HEK293 (cell line): ENCODE measurements around the gene PRDM15.

Experiments used
- CTCF ChIA-PET: fragments of 350-600 bp; formaldehyde crosslinking; extraction: SDS; loops from one replicate; lab custom pipeline; 2021; ENCODE audit warnings: antibody characterized with exemption; lab: Yijun Ruan, JAX
- POLR2A ChIA-PET: fragments of 300-600 bp; formaldehyde crosslinking; extraction: SDS; loops from one replicate; lab custom pipeline; 2020; ENCODE audit warnings: antibody characterized with exemption, inconsistent platforms; lab: Yijun Ruan, JAX
- H3K27ac ChIP-seq: fragments of 200-500 bp; sonication (Bioruptor generic); 2 replicates; pipeline ENCODE4 v1.5.1; 2014; ENCODE audit warnings: low read depth, low read length, control low read depth, inconsistent platforms; ENCODE audit errors: extremely low read depth
- H3K36me3 ChIP-seq, 2 experiments: fragments of 200-500 bp in 1 of 2; sonication (Bioruptor generic) in 1 of 2; 1 replicate in 1 of 2; 2 replicates in 1 of 2; pipeline ENCODE4 v1.5.1; 2014 to 2017; ENCODE audit warnings: inconsistent platforms in 2 of 2, low read length in 2 of 2; ENCODE audit not compliant: control insufficient read depth in 2 of 2, insufficient read depth in 1 of 2
- H3K4me1 ChIP-seq: fragments of 200-500 bp; sonication (Bioruptor generic); 2 replicates; pipeline ENCODE4 v1.5.1; 2014; ENCODE audit warnings: mild to moderate bottlenecking, low read length, inconsistent platforms; ENCODE audit not compliant: control insufficient read depth, insufficient read depth
- H3K4me3 ChIP-seq: 2 replicates; pipeline ENCODE4 v1.5.1; 2011; ENCODE audit warnings: low read depth, mild to moderate bottlenecking, control low read depth, low read length, moderate library complexity
- H3K9me3 ChIP-seq: fragments of 200-500 bp; sonication (Bioruptor generic); 2 replicates; pipeline ENCODE4 v1.5.1; 2014; ENCODE audit warnings: low read depth, low read length, inconsistent platforms; ENCODE audit not compliant: control insufficient read depth, insufficient read depth
- EGR2 ChIP-seq: fragments of 450-650 bp; formaldehyde crosslinking; IDR thresholded peaks from 2 replicates; pipeline ENCODE4 v1.5.1; 2016; ENCODE audit warnings: low read depth, missing biosample characterization, missing genetic modification characterization
- FEZF1 ChIP-seq: fragments of 450-650 bp; formaldehyde crosslinking; IDR thresholded peaks from 2 replicates; pipeline ENCODE4 v1.5.1; 2016; ENCODE audit warnings: missing biosample characterization, missing genetic modification characterization
- KLF1 ChIP-seq: fragments of 450-650 bp; formaldehyde crosslinking; IDR thresholded peaks from 2 replicates; pipeline ENCODE4 v1.5.1; 2016; ENCODE audit warnings: missing biosample characterization, missing genetic modification characterization
- REPIN1 ChIP-seq: fragments of 450-650 bp; formaldehyde crosslinking; IDR thresholded peaks from 2 replicates; pipeline ENCODE4 v1.5.1; 2017; ENCODE audit warnings: missing biosample characterization, missing genetic modification characterization, low read depth
- ZBTB48 ChIP-seq: fragments of 450-650 bp; formaldehyde crosslinking; IDR thresholded peaks from 2 replicates; pipeline ENCODE4 v1.5.1; 2016; ENCODE audit warnings: missing biosample characterization, missing genetic modification characterization
- ZFHX2 ChIP-seq: fragments of 450-650 bp; formaldehyde crosslinking; conservative IDR thresholded peaks from 2 replicates; pipeline ENCODE4 v1.5.1; 2016; ENCODE audit warnings: missing biosample characterization, missing genetic modification characterization
- ZFP69B ChIP-seq: fragments of 450-650 bp; formaldehyde crosslinking; IDR thresholded peaks from 2 replicates; pipeline ENCODE4 v1.5.1; 2016; ENCODE audit warnings: missing biosample characterization, missing genetic modification characterization
- ZNF121 ChIP-seq: fragments of 450-650 bp; formaldehyde crosslinking; IDR thresholded peaks from 2 replicates; pipeline ENCODE4 v1.5.1; 2016; ENCODE audit warnings: missing biosample characterization, missing genetic modification characterization
- ZNF274 ChIP-seq, 2 experiments: fragments of 200-500 bp in 1 of 2; fragments of 450-650 bp in 1 of 2; sonication (Bioruptor generic) in 1 of 2; formaldehyde crosslinking in 1 of 2; IDR thresholded peaks; 2 replicates each; pipeline versions ENCODE4 v1.5.1 to v1.6.1; 2014 to 2016; ENCODE audit warnings: borderline replicate concordance in 1 of 2, inconsistent platforms in 1 of 2, low read length in 1 of 2, missing biosample characterization in 1 of 2, missing genetic modification characterization in 1 of 2
- ZNF341 ChIP-seq: fragments of 450-650 bp; formaldehyde crosslinking; IDR thresholded peaks from 2 replicates; pipeline ENCODE4; 2016; ENCODE audit warnings: low read depth, missing biosample characterization, missing genetic modification characterization
- ZNF426 ChIP-seq: fragments of 450-650 bp; formaldehyde crosslinking; IDR thresholded peaks from 2 replicates; pipeline ENCODE4 v1.5.1; 2017; ENCODE audit warnings: missing biosample characterization, missing genetic modification characterization, mild to moderate bottlenecking, inconsistent platforms, moderate library complexity
- ZNF473 ChIP-seq: fragments of 450-650 bp; formaldehyde crosslinking; IDR thresholded peaks from 2 replicates; pipeline ENCODE4 v1.5.1; 2017; ENCODE audit warnings: missing biosample characterization, missing genetic modification characterization
- ZSCAN23 ChIP-seq: fragments of 450-650 bp; formaldehyde crosslinking; IDR thresholded peaks from 2 replicates; pipeline ENCODE4 v1.5.1; 2016; ENCODE audit warnings: missing biosample characterization, missing genetic modification characterization
- TF ChIP-seq, protein P1 (sequence below): fragments of 450-650 bp; formaldehyde crosslinking; IDR thresholded peaks from 2 replicates; pipeline ENCODE4 v1.5.1; 2016; ENCODE audit warnings: missing biosample characterization, missing genetic modification characterization, borderline replicate concordance
- TF ChIP-seq, protein P2 (sequence below): fragments of 450-650 bp; formaldehyde crosslinking; IDR thresholded peaks from 2 replicates; pipeline ENCODE4 v1.5.1; 2016; ENCODE audit warnings: missing biosample characterization, missing genetic modification characterization
- TF ChIP-seq, protein P3 (sequence below): fragments of 450-650 bp; formaldehyde crosslinking; IDR thresholded peaks from 2 replicates; pipeline ENCODE4 v1.5.1; 2016; ENCODE audit warnings: missing biosample characterization, missing genetic modification characterization, borderline replicate concordance
- TF ChIP-seq, protein P4 (sequence below): fragments of 450-650 bp; formaldehyde crosslinking; IDR thresholded peaks from 2 replicates; pipeline ENCODE4 v1.5.1; 2016; ENCODE audit warnings: missing biosample characterization, missing genetic modification characterization
- TF ChIP-seq, protein P5 (sequence below): fragments of 450-650 bp; formaldehyde crosslinking; IDR thresholded peaks from 2 replicates; pipeline ENCODE4 v1.5.1; 2016; ENCODE audit warnings: missing biosample characterization, missing genetic modification characterization, low read depth

Gene PRDM15

DNA sequence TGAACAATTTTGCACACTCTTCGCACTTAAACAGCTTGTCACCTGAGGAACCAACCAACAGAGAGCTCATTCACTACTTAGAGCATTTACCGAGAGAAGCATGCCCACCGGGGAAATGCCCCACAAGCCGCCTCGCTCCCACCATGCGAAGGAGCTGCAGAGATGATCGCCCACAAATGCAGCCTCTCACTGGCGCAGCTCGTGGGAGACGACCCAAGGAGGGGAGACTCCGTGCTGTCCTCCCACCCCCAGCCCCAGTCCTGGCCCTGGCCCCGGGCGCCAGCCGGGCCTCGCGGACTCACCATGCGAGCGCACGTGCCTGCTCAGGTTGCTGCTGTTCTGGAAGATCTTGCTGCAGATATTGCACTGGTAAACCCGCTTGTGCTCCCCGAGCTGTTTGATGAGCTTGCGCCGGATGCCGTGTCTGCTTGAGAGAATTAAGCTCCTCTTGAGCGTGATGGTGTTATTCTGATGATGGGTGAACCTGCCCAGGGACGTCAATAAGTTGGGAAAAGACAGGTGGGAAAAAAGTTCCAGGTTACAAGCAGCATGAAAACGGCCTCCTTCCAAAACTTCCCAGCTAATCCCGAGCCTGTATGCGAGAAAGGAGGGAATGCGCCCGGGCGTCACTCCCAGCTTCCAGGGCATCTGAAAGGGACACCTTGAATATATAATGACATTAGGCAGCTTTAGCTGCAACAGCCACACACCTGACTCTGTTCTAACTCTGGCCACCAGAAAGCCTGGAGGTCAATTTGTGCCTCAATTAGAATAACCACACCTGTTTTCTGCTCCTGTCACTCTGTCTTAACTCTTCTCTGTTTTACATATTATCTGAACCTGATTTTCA lies 42.8 kb downstream of the PRDM15 start (continued):
- TF ChIP-seq, protein P1, sequence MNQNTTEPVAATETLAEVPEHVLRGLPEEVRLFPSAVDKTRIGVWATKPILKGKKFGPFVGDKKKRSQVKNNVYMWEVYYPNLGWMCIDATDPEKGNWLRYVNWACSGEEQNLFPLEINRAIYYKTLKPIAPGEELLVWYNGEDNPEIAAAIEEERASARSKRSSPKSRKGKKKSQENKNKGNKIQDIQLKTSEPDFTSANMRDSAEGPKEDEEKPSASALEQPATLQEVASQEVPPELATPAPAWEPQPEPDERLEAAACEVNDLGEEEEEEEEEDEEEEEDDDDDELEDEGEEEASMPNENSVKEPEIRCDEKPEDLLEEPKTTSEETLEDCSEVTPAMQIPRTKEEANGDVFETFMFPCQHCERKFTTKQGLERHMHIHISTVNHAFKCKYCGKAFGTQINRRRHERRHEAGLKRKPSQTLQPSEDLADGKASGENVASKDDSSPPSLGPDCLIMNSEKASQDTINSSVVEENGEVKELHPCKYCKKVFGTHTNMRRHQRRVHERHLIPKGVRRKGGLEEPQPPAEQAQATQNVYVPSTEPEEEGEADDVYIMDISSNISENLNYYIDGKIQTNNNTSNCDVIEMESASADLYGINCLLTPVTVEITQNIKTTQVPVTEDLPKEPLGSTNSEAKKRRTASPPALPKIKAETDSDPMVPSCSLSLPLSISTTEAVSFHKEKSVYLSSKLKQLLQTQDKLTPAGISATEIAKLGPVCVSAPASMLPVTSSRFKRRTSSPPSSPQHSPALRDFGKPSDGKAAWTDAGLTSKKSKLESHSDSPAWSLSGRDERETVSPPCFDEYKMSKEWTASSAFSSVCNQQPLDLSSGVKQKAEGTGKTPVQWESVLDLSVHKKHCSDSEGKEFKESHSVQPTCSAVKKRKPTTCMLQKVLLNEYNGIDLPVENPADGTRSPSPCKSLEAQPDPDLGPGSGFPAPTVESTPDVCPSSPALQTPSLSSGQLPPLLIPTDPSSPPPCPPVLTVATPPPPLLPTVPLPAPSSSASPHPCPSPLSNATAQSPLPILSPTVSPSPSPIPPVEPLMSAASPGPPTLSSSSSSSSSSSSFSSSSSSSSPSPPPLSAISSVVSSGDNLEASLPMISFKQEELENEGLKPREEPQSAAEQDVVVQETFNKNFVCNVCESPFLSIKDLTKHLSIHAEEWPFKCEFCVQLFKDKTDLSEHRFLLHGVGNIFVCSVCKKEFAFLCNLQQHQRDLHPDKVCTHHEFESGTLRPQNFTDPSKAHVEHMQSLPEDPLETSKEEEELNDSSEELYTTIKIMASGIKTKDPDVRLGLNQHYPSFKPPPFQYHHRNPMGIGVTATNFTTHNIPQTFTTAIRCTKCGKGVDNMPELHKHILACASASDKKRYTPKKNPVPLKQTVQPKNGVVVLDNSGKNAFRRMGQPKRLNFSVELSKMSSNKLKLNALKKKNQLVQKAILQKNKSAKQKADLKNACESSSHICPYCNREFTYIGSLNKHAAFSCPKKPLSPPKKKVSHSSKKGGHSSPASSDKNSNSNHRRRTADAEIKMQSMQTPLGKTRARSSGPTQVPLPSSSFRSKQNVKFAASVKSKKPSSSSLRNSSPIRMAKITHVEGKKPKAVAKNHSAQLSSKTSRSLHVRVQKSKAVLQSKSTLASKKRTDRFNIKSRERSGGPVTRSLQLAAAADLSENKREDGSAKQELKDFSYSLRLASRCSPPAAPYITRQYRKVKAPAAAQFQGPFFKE (tag by site-specific recombination) = no peak
- no peak for TF ChIP-seq ZNF473 (tag by site-specific recombination)
- no peak for TF ChIP-seq ZFP69B (tag by site-specific recombination)
- TF ChIP-seq FEZF1 = no peak
- no peak for TF ChIP-seq ZNF121
- no peak for TF ChIP-seq ZSCAN23 (tag by site-specific recombination)
- TF ChIP-seq, all 188 proteins: peak for 0

DNA sequence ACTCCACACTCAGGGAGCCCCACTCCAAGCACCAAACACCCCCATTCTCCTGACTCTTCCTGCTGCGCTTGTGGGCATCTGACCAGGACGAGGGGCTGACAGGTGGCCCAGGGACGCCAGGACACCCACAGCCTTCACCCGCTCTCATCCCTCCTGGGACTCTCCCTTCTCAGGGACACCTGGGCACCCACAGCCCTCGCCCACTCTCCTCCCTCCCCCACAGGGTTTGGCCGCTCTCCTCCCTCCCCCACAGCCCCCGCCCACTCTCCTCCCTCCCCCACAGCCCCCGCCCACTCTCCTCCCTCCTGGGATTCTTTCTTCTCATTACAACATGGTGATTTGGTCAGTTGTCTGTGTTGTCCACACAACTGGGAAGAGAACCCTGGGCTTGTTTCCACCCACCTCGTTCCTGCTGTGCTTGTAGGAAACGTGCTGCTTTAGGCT lies 43.4 kb downstream of the PRDM15 start:
- POLR2A ChIA-PET = no interaction called here
- Histone ChIP-seq H3K9me3 (no peaks in the 10 kb centered on the region), H3K36me3 (peaks cover 0 to 29% of the 10 kb centered on the region in 2 experiments; a peak in 1 of 3 replicates), H3K27ac (no peak overlapping the region), H3K4me1 (no peaks in the 10 kb centered on the region), H3K4me3 (no peak overlapping the region)
- no peak for TF ChIP-seq ZNF426 (tag by site-specific recombination)
- TF ChIP-seq, protein P2, sequence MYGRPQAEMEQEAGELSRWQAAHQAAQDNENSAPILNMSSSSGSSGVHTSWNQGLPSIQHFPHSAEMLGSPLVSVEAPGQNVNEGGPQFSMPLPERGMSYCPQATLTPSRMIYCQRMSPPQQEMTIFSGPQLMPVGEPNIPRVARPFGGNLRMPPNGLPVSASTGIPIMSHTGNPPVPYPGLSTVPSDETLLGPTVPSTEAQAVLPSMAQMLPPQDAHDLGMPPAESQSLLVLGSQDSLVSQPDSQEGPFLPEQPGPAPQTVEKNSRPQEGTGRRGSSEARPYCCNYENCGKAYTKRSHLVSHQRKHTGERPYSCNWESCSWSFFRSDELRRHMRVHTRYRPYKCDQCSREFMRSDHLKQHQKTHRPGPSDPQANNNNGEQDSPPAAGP (tag by site-specific recombination) = 0 out of 2 replicates have a peak, but pooled peaks have one; percentile 35
- TF ChIP-seq KLF1 = peak; percentile 91
- TF ChIP-seq EGR2 (tag by site-specific recombination) = peak; percentile 86
- TF ChIP-seq ZNF341 (tag by site-specific recombination) = no peak
- peak; percentile 84 for TF ChIP-seq ZFHX2 (tag by site-specific recombination)
- CTCF ChIA-PET = interaction anchor here (1.3 kb wide), 1 partner anchor 19 kb away, joined by 5 read pairs; no protein-coding TSS in a partner anchor

DNA sequence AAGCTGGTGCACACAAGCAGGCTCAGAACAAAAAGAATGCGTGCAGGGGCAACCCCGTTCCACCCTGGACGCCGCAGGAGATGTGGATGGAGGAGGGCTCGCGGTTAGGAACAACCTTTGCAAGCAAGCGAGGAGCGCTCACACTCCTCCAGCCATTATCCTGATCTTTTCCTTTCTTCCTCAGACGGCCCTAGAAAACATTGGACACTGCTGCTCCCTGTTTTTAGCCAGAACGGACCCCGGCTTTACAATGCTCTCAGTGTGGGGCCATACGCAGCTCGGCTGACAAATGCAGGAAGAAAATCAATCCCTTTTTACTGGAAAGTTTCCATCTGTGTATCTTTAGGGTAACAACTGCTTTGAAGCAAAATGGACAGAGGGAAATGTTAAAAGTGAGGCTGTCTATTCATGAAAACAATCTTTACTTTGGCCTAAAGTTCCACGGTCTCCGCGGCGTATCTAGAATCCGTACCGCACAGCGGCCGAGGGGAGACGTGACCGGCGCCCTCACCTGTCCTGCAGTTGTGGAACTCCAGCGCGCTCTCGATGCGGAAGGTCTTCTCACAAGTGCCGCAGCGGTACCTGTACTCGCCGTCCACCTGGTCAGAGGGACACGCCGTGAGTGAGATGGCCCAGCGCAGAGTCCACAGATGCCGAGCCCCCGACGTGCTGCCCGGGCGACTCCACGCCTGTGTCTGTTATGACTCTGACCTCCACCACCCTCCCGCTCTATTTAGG lies 44.0 kb downstream of the PRDM15 start:
- POLR2A ChIA-PET = no interaction called here
- CTCF ChIA-PET = no interaction called here
- no peaks in the 10 kb centered on the region for H3K4me1 ChIP-seq
- no peaks in the 10 kb centered on the region for H3K9me3 ChIP-seq
- H3K27ac ChIP-seq = no peak overlapping the region
- no peak overlapping the region for H3K4me3 ChIP-seq
- H3K36me3 ChIP-seq = peaks cover 0 to 29% of the 10 kb centered on the region in 2 experiments; a peak in 2 of 3 replicates
- TF ChIP-seq REPIN1 = no peak
- TF ChIP-seq, protein P3, sequence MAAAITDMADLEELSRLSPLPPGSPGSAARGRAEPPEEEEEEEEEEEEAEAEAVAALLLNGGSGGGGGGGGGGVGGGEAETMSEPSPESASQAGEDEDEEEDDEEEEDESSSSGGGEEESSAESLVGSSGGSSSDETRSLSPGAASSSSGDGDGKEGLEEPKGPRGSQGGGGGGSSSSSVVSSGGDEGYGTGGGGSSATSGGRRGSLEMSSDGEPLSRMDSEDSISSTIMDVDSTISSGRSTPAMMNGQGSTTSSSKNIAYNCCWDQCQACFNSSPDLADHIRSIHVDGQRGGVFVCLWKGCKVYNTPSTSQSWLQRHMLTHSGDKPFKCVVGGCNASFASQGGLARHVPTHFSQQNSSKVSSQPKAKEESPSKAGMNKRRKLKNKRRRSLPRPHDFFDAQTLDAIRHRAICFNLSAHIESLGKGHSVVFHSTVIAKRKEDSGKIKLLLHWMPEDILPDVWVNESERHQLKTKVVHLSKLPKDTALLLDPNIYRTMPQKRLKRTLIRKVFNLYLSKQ = no peak
- TF ChIP-seq ZBTB48 (tag by site-specific recombination) = no peak
- TF ChIP-seq, protein P4, sequence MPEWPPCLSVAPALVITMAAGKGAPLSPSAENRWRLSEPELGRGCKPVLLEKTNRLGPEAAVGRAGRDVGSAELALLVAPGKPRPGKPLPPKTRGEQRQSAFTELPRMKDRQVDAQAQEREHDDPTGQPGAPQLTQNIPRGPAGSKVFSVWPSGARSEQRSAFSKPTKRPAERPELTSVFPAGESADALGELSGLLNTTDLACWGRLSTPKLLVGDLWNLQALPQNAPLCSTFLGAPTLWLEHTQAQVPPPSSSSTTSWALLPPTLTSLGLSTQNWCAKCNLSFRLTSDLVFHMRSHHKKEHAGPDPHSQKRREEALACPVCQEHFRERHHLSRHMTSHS (tag by site-specific recombination) = no peak
- TF ChIP-seq, protein P5, sequence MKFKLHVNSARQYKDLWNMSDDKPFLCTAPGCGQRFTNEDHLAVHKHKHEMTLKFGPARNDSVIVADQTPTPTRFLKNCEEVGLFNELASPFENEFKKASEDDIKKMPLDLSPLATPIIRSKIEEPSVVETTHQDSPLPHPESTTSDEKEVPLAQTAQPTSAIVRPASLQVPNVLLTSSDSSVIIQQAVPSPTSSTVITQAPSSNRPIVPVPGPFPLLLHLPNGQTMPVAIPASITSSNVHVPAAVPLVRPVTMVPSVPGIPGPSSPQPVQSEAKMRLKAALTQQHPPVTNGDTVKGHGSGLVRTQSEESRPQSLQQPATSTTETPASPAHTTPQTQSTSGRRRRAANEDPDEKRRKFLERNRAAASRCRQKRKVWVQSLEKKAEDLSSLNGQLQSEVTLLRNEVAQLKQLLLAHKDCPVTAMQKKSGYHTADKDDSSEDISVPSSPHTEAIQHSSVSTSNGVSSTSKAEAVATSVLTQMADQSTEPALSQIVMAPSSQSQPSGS (tag by site-specific recombination) = no peak
- no peak for TF ChIP-seq ZNF274 (IDR thresholded peaks at IDR 0.05; ENCODE audit: low read length)
- TF ChIP-seq ZNF274 (tag by site-specific recombination; IDR thresholded peaks at IDR 0.05; ENCODE audit: borderline replicate concordance) = no peak
